ENCODE results near the gene PIGL.

DNA sequence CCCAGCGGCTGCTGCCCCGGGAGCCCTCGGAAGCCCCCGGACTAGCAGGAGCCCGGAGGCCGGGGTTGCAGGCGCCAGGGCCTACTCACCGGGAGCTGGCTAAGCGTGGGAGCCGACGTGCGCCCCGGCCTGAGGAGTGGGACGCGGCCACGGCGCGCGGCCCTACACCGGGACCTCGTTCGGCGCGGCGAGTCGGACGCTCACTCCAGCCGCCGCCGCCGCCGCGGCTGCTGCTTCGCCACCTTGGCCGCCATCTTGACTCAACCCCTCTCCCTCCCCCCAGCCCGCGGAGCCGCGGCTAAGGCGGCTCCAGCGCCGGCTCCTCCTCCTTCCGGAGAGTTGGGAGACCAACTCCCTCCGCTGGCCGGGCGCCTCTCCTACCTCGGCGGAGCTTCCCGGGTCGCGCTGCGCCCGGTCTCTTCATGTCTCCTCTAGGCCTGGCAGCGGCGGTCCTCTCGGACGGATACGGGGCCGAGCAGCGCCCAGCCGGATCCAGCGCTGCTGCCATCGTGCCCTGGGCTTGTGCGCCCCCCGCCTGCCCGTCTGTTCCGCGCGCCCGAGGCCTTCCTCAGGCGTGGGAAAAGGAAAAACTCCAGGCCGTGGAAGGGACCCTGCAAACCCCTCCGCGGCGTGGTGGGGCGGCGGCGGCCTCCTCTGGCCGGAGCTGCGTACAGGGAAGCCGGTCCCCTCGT lies 1.6 kb upstream of the PIGL start, which contains the start of gene NCOR1:
- TF ChIP-seq, protein P1, sequence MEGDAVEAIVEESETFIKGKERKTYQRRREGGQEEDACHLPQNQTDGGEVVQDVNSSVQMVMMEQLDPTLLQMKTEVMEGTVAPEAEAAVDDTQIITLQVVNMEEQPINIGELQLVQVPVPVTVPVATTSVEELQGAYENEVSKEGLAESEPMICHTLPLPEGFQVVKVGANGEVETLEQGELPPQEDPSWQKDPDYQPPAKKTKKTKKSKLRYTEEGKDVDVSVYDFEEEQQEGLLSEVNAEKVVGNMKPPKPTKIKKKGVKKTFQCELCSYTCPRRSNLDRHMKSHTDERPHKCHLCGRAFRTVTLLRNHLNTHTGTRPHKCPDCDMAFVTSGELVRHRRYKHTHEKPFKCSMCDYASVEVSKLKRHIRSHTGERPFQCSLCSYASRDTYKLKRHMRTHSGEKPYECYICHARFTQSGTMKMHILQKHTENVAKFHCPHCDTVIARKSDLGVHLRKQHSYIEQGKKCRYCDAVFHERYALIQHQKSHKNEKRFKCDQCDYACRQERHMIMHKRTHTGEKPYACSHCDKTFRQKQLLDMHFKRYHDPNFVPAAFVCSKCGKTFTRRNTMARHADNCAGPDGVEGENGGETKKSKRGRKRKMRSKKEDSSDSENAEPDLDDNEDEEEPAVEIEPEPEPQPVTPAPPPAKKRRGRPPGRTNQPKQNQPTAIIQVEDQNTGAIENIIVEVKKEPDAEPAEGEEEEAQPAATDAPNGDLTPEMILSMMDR (IDR thresholded peaks at IDR 0.05), result peak in 3 of 5 experiments; percentile 22 to 40 (median 32)
- TF ChIP-seq POLR2A (IDR thresholded peaks at IDR 0.05), result peak; percentile 93

Measured in transverse colon (tissue), 3 donors.